HTR-8/SVneo (cell line): Measurements from ENCODE around the gene ACACA.
"Not testable (repeated sequence)": the region's sequence is repeated elsewhere in the genome, so short reads cannot be mapped to it uniquely, and the experiment has no call there.

Source experiments
- DNase-seq: peaks from one replicate; pipeline ENCODE4 v3.0.0; 2011; ENCODE audit warnings: low spot score, mixed read lengths; ENCODE audit not compliant: insufficient read length
- FAIRE-seq: peaks from 2 replicates; lab custom pipeline; 2011; peaks lifted over from hg19 to GRCh38; lab: Jason Lieb, UNC

ACACA gene

DNA sequence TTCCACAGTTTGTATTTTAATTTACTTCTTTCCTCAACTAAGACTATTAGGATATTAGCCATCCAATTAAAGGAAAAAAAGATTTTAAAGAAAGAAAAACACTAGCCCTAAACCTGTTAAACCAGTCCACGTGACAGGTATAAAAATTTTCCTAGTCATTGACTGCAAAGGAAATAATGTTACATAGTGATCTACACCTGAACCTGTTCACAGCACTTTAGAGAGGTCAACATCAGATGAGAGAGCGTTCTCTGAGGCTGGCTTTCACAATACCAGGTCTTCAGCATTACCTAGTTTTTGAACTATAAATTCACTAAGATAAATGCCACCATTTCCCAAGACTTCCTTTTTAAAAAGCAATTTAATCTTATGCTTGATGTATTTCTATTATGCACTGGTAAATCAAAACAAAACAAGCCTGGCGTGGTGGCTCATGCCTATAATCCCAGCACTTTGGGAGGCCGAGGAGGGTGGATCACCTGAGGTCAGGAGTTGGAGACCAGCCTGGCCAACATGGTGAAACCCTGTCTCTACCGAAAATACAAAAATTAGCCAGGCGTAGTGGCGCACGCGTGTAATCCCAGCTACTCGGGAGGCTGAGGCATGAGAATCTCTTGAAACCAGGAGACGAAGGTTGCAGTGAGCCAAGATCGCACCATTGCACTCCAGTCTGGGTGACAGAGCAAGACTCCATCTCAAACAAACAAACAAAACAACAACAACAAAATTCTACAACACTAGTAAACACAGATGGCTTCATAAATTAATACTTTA is 49.7 kb downstream of the ACACA start:
- FAIRE-seq, DNase-seq: not testable (repeated sequence)

GRCh38 chr17:37346863-37347402 is 59.7 kb downstream of the ACACA start:
- FAIRE-seq, DNase-seq: not testable (repeated sequence)

GRCh38 chr17:37344519-37344918 is 62.1 kb downstream of the ACACA start:
- FAIRE-seq (no peak), DNase-seq (no peak)

- FAIRE-seq (no peak), DNase-seq (no peak)
Measured at GRCh38 chr17:37342589-37342988, 64.0 kb downstream of the ACACA start.

- no peak for FAIRE-seq
- DNase-seq, result no peak
Measured at GRCh38 chr17:37340804-37341203, 65.8 kb downstream of the ACACA start.

DNA sequence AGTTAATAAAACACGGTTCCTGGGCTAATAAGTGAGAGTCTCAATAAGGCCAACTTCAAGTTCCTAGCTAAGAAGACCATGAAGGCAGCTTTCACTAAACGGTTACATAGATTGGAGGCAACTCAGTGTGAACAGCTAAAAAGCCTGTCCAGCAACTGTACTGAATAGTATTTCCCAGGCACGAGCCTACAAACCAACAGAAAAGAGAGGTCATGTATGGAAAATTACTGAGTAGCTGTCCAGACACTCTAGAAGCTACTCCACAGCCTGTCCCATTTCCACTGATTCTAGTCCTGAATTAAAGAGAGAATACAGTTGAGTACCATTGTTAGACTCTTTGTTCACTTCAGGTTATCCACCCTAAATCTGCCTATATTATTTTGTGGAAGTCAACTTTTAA is 67.3 kb downstream of the ACACA start:
- FAIRE-seq (no peak), DNase-seq (no peak)

DNA sequence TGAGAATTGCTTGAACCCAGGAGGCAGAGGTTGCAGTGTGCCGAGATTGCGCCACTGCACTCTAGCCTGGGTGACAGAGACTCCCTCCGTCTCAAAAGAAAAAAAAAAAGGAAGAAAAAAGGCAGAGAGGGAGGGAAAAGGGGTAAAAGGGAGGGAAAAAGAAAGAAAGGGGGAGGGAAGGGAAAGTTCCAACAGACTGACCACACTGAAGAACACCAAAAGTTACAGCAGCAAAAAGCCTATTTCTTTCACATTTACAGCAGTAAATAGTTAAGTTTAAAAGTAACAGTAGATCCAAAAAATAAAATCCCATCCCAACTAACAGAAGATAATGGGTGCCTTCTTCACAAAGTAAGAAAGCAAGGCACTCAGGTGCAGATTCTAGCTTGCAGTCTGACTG is 67.8 kb downstream of the ACACA start:
- DNase-seq, result no peak

DNA sequence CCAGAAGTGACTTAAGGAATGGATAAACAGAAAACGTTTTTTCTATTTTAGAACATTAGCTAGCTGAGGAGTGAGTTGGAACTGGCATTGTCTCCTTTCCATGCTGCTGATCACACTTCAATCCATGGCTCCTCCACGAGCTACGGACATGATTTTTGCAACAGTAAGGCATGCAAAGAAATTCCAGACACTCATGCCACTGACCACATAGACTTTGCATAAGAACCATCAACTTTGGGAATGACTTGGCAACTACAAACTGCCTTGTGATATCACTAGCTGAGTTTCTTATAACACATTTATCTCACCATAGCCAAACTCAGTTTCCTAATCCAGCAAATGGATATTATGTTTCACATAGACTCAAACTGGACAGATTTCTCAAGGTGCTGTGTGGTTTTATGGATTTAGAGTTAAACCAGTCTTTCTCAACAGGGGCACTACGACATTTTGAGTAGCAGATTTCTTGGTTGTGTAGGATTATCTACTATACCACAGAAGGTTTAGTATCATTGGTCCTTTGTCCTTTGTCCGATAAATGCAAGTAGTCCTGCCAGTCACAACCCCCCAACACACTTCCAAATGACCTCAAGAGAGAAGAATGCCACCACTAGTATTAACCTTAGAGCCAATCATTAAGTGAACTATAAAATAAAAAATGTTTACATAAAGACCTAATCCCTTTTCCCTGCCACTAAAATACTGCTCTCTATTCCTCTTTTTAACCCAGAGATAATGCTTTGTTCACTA is 79.1 kb downstream of the ACACA start:
- DNase-seq (no peak), FAIRE-seq (no peak)

More for the DNA sequence above, 67.8 kb downstream of the ACACA start:
- FAIRE-seq, result no peak

- DNase-seq (no peak), FAIRE-seq (no peak)
Measured at GRCh38 chr17:37322826-37323561, 83.6 kb downstream of the ACACA start.

GRCh38 chr17:37322106-37322505 is 84.5 kb downstream of the ACACA start:
- no peak for FAIRE-seq
- no peak for DNase-seq

- DNase-seq (no peak), FAIRE-seq (no peak)
Measured at GRCh38 chr17:37318931-37319594, 87.6 kb downstream of the ACACA start.

- DNase-seq, result no peak
- no peak for FAIRE-seq
Measured at GRCh38 chr17:37317867-37318266, 88.8 kb downstream of the ACACA start.

GRCh38 chr17:37315601-37316000 is 91.0 kb downstream of the ACACA start:
- no peak for FAIRE-seq
- DNase-seq, result no peak

- DNase-seq, result no peak
- FAIRE-seq, result no peak
Measured at GRCh38 chr17:37312137-37312923, 94.3 kb downstream of the ACACA start.

- no peak for DNase-seq
- FAIRE-seq, result no peak
Measured at GRCh38 chr17:37310940-37311339, 95.7 kb downstream of the ACACA start.

DNA sequence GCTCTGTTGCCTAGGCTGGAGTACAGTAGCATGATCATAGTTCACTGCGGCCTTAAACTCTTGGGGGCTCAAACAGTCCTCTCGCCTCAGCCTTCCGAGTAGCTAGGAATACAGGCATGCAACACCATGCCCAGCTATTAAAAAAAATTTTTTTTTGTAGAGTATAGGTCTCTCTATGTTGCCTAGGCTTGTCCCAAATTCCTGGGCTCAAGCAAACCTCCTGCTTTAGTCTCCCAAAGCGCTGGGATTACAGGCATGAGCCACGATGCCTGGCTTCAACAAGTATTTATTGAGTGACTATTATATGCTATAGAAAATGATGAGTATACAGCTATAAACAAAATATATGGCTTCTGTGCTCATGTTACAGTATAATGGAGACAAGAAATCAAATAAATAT is 97.6 kb downstream of the ACACA start:
- DNase-seq (no peak), FAIRE-seq (no peak)

- no peak for FAIRE-seq
- DNase-seq, result no peak
Measured at GRCh38 chr17:37305406-37305905, 101.2 kb downstream of the ACACA start.

DNA sequence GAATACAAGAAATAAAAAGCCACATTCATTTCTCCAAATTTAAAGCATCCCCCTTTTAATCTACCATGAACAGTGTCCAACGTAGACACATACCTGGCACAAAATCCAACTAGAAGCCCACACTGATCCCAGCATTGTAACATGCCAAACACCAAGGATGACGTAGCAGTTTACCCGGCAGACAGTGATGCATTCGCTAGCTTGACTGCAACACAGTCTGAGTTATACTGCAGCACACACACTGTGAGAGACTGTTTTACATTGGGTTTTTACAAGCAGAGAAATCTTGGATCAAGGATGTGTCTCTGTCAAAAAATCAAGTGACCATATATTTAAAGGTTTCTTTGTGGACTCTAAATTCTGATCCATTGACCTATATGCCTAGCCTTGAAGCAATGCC is 105.3 kb downstream of the ACACA start:
- DNase-seq, result no peak
- FAIRE-seq, result no peak

GRCh38 chr17:37300683-37301082 is 106.0 kb downstream of the ACACA start:
- DNase-seq (no peak), FAIRE-seq (no peak)
